HCT116 (cell line): ENCODE data around the gene SORT1. TPM values are rescaled to one million over a fixed set of nuclear protein-coding genes. Genes with fewer than 3 reads are reported as not detected.

Source experiments
- ATAC-seq: fragments of 200-7000 bp; cut with Tn5 transposase; 2 replicates; pipeline ENCODE4 v1.9.1; 2020; ENCODE audit warnings: mild to moderate bottlenecking, moderate library complexity
- BruUV-seq: library from RNA; stranded (reverse); fragments of 400-500 nt; replicated peaks from 2 replicates; lab custom pipeline; 2021; lab: Mats Ljungman, UMichigan
- CTCF ChIA-PET: fragments of 300-600 bp; sonication (Branson Sonifier 250); formaldehyde crosslinking; loops from one replicate; lab custom pipeline; 2021; ENCODE audit warnings: antibody characterized with exemption; lab: Charles Lee
- POLR2A ChIA-PET: fragments of 300-600, 350-600 bp; sonication (Branson Sonifier 250); formaldehyde crosslinking; loops from one replicate; lab custom pipeline; 2021; ENCODE audit warnings: antibody characterized with exemption; lab: Charles Lee
- RAD21 ChIA-PET, 2 experiments: fragments of 300-600 bp; sonication (Branson Sonifier 250); formaldehyde crosslinking; loops; one replicate each; lab custom pipeline; 2023; ENCODE audit warnings: low total read pairs in 2 of 2; ENCODE audit not compliant: uncharacterized antibody in 2 of 2, unreplicated experiment in 2 of 2, low non-redundant PET in 1 of 2; lab: Charles Lee
- DNase-seq: peaks from one replicate; pipeline ENCODE4 v3.0.0-alpha.2; 2010; ENCODE audit warnings: low read depth, low spot score
- H2AFZ ChIP-seq: fragments of 200-600 bp; shearing (Covaris generic), sonication (generic); 2 replicates; pipeline ENCODE4 v1.6.1; 2017; ENCODE audit warnings: low read depth, mixed run types, mixed read lengths, antibody characterized with exemption, low read length; ENCODE audit not compliant: poor library complexity, severe bottlenecking
- H3K27ac ChIP-seq: 2 replicates; pipeline ENCODE4 v1.5.1; 2012; ENCODE audit warnings: low read depth, low read length
- H3K27me3 ChIP-seq: fragments of 200-600 bp; sonication (generic); 2 replicates; pipeline ENCODE4 v1.6.1; 2016; ENCODE audit warnings: mixed run types, low read length, mixed read lengths; ENCODE audit not compliant: insufficient read depth
- H3K36me3 ChIP-seq, 2 experiments: fragments of 200-500 bp in 1 of 2; fragments of 200-600 bp in 1 of 2; sonication (Bioruptor generic) in 1 of 2; sonication (generic) in 1 of 2; 2 replicates each; pipeline versions ENCODE4 v1.5.1 to v1.6.1; 2014 to 2016; ENCODE audit warnings: low read length in 2 of 2, inconsistent platforms in 1 of 2, mixed read lengths in 1 of 2, mixed run types in 1 of 2; ENCODE audit not compliant: insufficient read depth in 2 of 2, control insufficient read depth in 1 of 2
- H3K4me1 ChIP-seq, 2 experiments: fragments of 200-600 bp in 1 of 2; sonication (generic) in 1 of 2; 2 replicates each; pipeline versions ENCODE4 v1.5.1 to v1.6.1; 2012 to 2017; ENCODE audit warnings: low read length in 2 of 2, inconsistent platforms in 1 of 2, mild to moderate bottlenecking in 1 of 2, mixed read lengths in 1 of 2, mixed run types in 1 of 2, moderate library complexity in 1 of 2; ENCODE audit not compliant: insufficient read depth in 2 of 2, control insufficient read depth in 1 of 2
- H3K4me2 ChIP-seq: fragments of 200-600 bp; sonication (generic); 2 replicates; pipeline ENCODE4 v1.6.1; 2017; ENCODE audit warnings: mixed run types, low read length, mixed read lengths
- H3K4me3 ChIP-seq, 2 experiments: fragments of 200-600 bp in 1 of 2; sonication (generic) in 1 of 2; replicated peaks in 1 of 2; 2 replicates each; pipeline ENCODE4 v1.5.1; 2011 to 2016; ENCODE audit warnings: low read length in 2 of 2, control low read depth in 1 of 2, low read depth in 1 of 2, mild to moderate bottlenecking in 1 of 2, mixed read lengths in 1 of 2, mixed run types in 1 of 2
- H3K79me2 ChIP-seq: fragments of 200-600 bp; sonication (generic); 2 replicates; pipeline ENCODE4 v1.6.1; 2017; ENCODE audit warnings: mild to moderate bottlenecking, mixed run types, low read length, moderate library complexity, mixed read lengths; ENCODE audit not compliant: insufficient read depth
- H3K9ac ChIP-seq: fragments of 200-600 bp; sonication (generic); 2 replicates; pipeline ENCODE4 v1.6.1; 2016; ENCODE audit warnings: low read length, mixed read lengths
- H3K9me2 ChIP-seq: fragments of 200-600 bp; sonication (generic), shearing (Covaris generic); 2 replicates; pipeline ENCODE4 v1.6.1; 2017; ENCODE audit warnings: mixed run types, mild to moderate bottlenecking, moderate library complexity; ENCODE audit not compliant: insufficient read depth
- H3K9me3 ChIP-seq, 2 experiments: fragments of 200-500 bp in 1 of 2; fragments of 200-600 bp in 1 of 2; sonication (Bioruptor generic) in 1 of 2; sonication (generic) in 1 of 2; 2 replicates each; pipeline ENCODE4 v1.6.1; 2014 to 2017; ENCODE audit warnings: low read length in 2 of 2, mixed read lengths in 2 of 2, inconsistent platforms in 1 of 2, low read depth in 1 of 2, mild to moderate bottlenecking in 1 of 2, mixed run types in 1 of 2, moderate library complexity in 1 of 2; ENCODE audit not compliant: control insufficient read depth in 1 of 2, insufficient read depth in 1 of 2
- H4K20me1 ChIP-seq: fragments of 200-600 bp; sonication (generic), shearing (Covaris generic); 2 replicates; pipeline ENCODE4 v1.6.1; 2017; ENCODE audit warnings: mixed run types, mild to moderate bottlenecking, moderate library complexity; ENCODE audit not compliant: insufficient read depth
- CEBPB ChIP-seq: IDR thresholded peaks from 2 replicates; pipeline ENCODE4 v1.6.1; 2012; ENCODE audit warnings: low read depth
- EGR1 ChIP-seq: IDR thresholded peaks from 2 replicates; pipeline ENCODE4 v1.6.1; 2012; ENCODE audit warnings: low read depth
- ELF1 ChIP-seq: IDR thresholded peaks from 2 replicates; pipeline ENCODE4 v1.6.1; 2012; ENCODE audit warnings: low read depth, borderline replicate concordance
- EZH2 ChIP-seq: fragments of 200-600 bp; sonication (generic); IDR thresholded peaks from 2 replicates; pipeline ENCODE4 v1.6.1; 2017; ENCODE audit warnings: antibody characterized with exemption, mixed run types
- FOSL1 ChIP-seq: IDR thresholded peaks from 2 replicates; pipeline ENCODE4 v1.6.1; 2012; ENCODE audit warnings: low read depth
- JUND ChIP-seq: IDR thresholded peaks from 2 replicates; pipeline ENCODE4 v1.6.1; 2012
- SIN3A ChIP-seq: IDR thresholded peaks from 2 replicates; pipeline ENCODE4 v1.6.1; 2012; ENCODE audit warnings: low read depth
- SP1 ChIP-seq: IDR thresholded peaks from 2 replicates; pipeline ENCODE4 v1.6.1; 2012; ENCODE audit warnings: low read depth
- SRF ChIP-seq: IDR thresholded peaks from 2 replicates; pipeline ENCODE4 v1.6.1; 2012; ENCODE audit warnings: low read depth
- TCF7L2 ChIP-seq: IDR thresholded peaks from 2 replicates; pipeline ENCODE4 v1.7.0; 2011; ENCODE audit warnings: borderline replicate concordance, inconsistent platforms; ENCODE audit not compliant: insufficient read depth, insufficient read length; ENCODE audit errors: extremely low read depth
- YY1 ChIP-seq: IDR thresholded peaks from 2 replicates; pipeline ENCODE4 v1.6.1; 2011; ENCODE audit warnings: low read length, low read depth, moderate library complexity, mild to moderate bottlenecking; ENCODE audit not compliant: insufficient replicate concordance; ENCODE audit errors: extremely low read depth
- intact Hi-C: fragments of 100-400 bp; cut with micrococcal nuclease; formaldehyde crosslinking; loops from 2 replicates; pipeline ENCODE4 v1.10.0; 2022
- total RNA-seq: library from RNA; stranded (reverse); gene quantifications from one replicate; pipeline ENCODE4 v1.2.1, GENCODE V29; 2021; ENCODE audit not compliant: unreplicated experiment
- TF ChIP-seq, protein P1 (sequence below): IDR thresholded peaks from 2 replicates; pipeline ENCODE4 v1.6.1; 2012; ENCODE audit warnings: low read depth
- TF ChIP-seq, protein P2 (sequence below): IDR thresholded peaks from 2 replicates; pipeline ENCODE4 v1.6.1; 2012
- TF ChIP-seq, protein P3 (sequence below): IDR thresholded peaks from 2 replicates; pipeline ENCODE4 v1.6.1; 2011; ENCODE audit warnings: mild to moderate bottlenecking, low read length, moderate library complexity; ENCODE audit not compliant: insufficient replicate concordance; ENCODE audit errors: extremely low read depth

The SORT1 gene
- total RNA-seq, 1 experiment from 2014 or later: 20.2 TPM

DNA sequence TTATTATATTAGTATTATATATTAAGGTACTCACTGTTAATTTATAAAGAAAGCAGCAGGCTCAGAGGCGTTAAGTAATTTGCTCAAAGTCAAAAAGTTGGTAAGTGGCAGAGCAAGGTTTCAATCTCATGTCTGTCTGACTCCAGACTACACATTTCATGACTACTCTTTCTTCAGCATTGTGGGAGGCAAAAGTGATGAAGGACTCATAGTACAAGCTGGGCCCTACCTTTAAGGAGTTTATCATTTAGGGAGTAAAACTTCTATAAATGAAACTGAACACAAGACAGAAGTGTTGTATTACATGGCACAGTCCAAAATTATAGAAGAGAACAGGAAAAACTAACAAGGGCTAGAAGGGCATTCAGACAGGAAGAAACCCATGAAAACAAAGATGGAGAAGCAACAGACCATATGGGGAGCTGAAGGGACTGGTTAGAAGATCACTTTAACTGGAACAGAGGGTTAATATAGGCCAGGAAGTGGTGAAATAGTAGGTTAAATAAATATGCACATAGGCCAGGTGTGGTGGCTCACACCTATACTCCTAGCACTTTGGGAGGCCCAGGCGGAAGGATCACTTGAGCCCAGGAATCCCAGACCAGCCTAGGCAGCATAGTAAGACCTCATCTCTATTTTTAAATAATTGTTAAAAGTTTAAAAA is 11.5 kb downstream of the SORT1 start:
- BruUV-seq: no TSS peak
- no peak overlapping the region for H3K4me2 ChIP-seq
- H3K9me2 ChIP-seq: no peaks in the 10 kb centered on the region
- no peaks in the 10 kb centered on the region for H3K79me2 ChIP-seq
- H3K4me3 ChIP-seq: no peak overlapping the region
- no peak overlapping the region for H2AFZ ChIP-seq
- no peaks in the 10 kb centered on the region for H4K20me1 ChIP-seq
- ChIA-PET CTCF (no interaction called here), RAD21 (no interaction called here), POLR2A (no interaction called here)
- H3K4me1 ChIP-seq: no peaks in the 10 kb centered on the region
- intact Hi-C loops: no loop called here
- ATAC-seq (no peak), DNase-seq (no peak)
- H3K27ac ChIP-seq: no peak overlapping the region
- H3K36me3 ChIP-seq: no peaks in the 10 kb centered on the region
- no peaks in the 10 kb centered on the region for H3K9me3 ChIP-seq
- no peaks in the 10 kb centered on the region for H3K27me3 ChIP-seq
- TF ChIP-seq SIN3A (no peak), EZH2 (no peak), YY1 (no peak), JUND (no peak), CEBPB (no peak), SRF (no peak)
- no peak overlapping the region for H3K9ac ChIP-seq

DNA sequence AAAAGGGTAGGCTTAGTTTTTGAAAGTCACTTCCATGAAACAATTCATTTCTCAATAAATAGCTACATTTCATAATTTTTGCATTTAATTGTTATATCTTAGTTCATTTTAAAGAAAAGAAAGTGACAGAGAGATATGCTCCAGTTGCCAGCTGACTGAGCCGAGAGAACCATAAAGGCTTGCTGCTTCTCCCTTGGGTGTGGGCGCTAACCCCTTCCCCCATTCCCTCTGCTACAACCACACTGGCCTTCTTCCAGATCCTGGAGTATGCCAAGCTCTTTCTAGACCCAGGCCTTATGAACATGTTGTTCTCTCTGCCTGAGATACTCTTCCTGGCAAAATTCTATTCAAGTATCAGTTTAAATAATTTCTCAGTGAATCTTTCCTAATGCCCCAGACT is 12.3 kb downstream of the SORT1 start:
- Histone ChIP-seq H4K20me1 (no peaks in the 10 kb centered on the region), H3K36me3 (no peaks in the 10 kb centered on the region), H3K4me1 (no peaks in the 10 kb centered on the region), H3K9ac (no peak overlapping the region), H3K4me3 (no peak overlapping the region), H3K27me3 (no peaks in the 10 kb centered on the region), H3K9me2 (no peaks in the 10 kb centered on the region), H3K9me3 (no peaks in the 10 kb centered on the region), H3K4me2 (no peak overlapping the region), H2AFZ (no peak overlapping the region), H3K79me2 (no peaks in the 10 kb centered on the region), H3K27ac (no peak overlapping the region)
- intact Hi-C loops: no loop called here
- ChIA-PET RAD21 (no interaction called here), POLR2A (no interaction called here), CTCF (no interaction called here)
- no TSS peak for BruUV-seq
- DNase-seq (no peak), ATAC-seq (no peak)
- TF ChIP-seq, protein P1, sequence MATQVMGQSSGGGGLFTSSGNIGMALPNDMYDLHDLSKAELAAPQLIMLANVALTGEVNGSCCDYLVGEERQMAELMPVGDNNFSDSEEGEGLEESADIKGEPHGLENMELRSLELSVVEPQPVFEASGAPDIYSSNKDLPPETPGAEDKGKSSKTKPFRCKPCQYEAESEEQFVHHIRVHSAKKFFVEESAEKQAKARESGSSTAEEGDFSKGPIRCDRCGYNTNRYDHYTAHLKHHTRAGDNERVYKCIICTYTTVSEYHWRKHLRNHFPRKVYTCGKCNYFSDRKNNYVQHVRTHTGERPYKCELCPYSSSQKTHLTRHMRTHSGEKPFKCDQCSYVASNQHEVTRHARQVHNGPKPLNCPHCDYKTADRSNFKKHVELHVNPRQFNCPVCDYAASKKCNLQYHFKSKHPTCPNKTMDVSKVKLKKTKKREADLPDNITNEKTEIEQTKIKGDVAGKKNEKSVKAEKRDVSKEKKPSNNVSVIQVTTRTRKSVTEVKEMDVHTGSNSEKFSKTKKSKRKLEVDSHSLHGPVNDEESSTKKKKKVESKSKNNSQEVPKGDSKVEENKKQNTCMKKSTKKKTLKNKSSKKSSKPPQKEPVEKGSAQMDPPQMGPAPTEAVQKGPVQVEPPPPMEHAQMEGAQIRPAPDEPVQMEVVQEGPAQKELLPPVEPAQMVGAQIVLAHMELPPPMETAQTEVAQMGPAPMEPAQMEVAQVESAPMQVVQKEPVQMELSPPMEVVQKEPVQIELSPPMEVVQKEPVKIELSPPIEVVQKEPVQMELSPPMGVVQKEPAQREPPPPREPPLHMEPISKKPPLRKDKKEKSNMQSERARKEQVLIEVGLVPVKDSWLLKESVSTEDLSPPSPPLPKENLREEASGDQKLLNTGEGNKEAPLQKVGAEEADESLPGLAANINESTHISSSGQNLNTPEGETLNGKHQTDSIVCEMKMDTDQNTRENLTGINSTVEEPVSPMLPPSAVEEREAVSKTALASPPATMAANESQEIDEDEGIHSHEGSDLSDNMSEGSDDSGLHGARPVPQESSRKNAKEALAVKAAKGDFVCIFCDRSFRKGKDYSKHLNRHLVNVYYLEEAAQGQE: no peak
- TF ChIP-seq SRF (no peak), FOSL1 (no peak), ELF1 (no peak), TCF7L2 (no peak), SP1 (no peak), YY1 (no peak), EGR1 (no peak)
- TF ChIP-seq, protein P2, sequence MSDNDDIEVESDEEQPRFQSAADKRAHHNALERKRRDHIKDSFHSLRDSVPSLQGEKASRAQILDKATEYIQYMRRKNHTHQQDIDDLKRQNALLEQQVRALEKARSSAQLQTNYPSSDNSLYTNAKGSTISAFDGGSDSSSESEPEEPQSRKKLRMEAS: no peak
- TF ChIP-seq, protein P3, sequence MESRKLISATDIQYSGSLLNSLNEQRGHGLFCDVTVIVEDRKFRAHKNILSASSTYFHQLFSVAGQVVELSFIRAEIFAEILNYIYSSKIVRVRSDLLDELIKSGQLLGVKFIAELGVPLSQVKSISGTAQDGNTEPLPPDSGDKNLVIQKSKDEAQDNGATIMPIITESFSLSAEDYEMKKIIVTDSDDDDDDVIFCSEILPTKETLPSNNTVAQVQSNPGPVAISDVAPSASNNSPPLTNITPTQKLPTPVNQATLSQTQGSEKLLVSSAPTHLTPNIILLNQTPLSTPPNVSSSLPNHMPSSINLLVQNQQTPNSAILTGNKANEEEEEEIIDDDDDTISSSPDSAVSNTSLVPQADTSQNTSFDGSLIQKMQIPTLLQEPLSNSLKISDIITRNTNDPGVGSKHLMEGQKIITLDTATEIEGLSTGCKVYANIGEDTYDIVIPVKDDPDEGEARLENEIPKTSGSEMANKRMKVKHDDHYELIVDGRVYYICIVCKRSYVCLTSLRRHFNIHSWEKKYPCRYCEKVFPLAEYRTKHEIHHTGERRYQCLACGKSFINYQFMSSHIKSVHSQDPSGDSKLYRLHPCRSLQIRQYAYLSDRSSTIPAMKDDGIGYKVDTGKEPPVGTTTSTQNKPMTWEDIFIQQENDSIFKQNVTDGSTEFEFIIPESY: no peak
